ENCODE results near the gene LCN10. TPM values are rescaled to one million over a fixed set of nuclear protein-coding genes. Genes with fewer than 3 reads are reported as not detected.

Gene LCN10
- total RNA-seq, 2 experiments from 2014 or later: not detected

GRCh38 chr9:136695435-136695895 lies 47.3 kb downstream of the LCN10 start:
- H2AFZ ChIP-seq (ENCODE audit: low read length): no peak overlapping the region
- TF ChIP-seq EZH2phosphoT487 (IDR thresholded peaks at IDR 0.05; ENCODE audit: borderline replicate concordance, low read depth, low read length): no peak
- TF ChIP-seq, protein P1, sequence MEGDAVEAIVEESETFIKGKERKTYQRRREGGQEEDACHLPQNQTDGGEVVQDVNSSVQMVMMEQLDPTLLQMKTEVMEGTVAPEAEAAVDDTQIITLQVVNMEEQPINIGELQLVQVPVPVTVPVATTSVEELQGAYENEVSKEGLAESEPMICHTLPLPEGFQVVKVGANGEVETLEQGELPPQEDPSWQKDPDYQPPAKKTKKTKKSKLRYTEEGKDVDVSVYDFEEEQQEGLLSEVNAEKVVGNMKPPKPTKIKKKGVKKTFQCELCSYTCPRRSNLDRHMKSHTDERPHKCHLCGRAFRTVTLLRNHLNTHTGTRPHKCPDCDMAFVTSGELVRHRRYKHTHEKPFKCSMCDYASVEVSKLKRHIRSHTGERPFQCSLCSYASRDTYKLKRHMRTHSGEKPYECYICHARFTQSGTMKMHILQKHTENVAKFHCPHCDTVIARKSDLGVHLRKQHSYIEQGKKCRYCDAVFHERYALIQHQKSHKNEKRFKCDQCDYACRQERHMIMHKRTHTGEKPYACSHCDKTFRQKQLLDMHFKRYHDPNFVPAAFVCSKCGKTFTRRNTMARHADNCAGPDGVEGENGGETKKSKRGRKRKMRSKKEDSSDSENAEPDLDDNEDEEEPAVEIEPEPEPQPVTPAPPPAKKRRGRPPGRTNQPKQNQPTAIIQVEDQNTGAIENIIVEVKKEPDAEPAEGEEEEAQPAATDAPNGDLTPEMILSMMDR (conservative IDR thresholded peaks at IDR 0.05; ENCODE audit: low read length): no peak
- no peaks in the 10 kb centered on the region for H3K79me2 ChIP-seq (ENCODE audit: insufficient read depth, low read depth, low read length)
- no peaks in the 10 kb centered on the region for H3K36me3 ChIP-seq (ENCODE audit: insufficient read depth, low read length)
- H3K27ac ChIP-seq (ENCODE audit: low read depth, low read length, poor library complexity, severe bottlenecking): no peak overlapping the region
- ChIA-PET CTCF (ENCODE audit: unreplicated experiment) (no interaction called here), POLR2A (no interaction called here)
- no peak overlapping the region for H3K4me2 ChIP-seq (ENCODE audit: low read length)
- intact Hi-C loops (cut with micrococcal nuclease; ENCODE audit: unreplicated experiment): no loop called here
- H3K4me1 ChIP-seq (ENCODE audit: insufficient read depth, low read length, poor library complexity, severe bottlenecking): no peaks in the 10 kb centered on the region
- H3K9me2 ChIP-seq (ENCODE audit: insufficient read depth, low read length): no peaks in the 10 kb centered on the region
- no peak for DNase-seq (ENCODE audit: low spot score)
- no peaks in the 10 kb centered on the region for H3K9me3 ChIP-seq (ENCODE audit: low read length)
- BruUV-seq (replicated peaks): no TSS peak
- no peaks in the 10 kb centered on the region for H4K20me1 ChIP-seq (ENCODE audit: insufficient read depth, low read length)
- no peak overlapping the region for H3K4me3 ChIP-seq (ENCODE audit: low read depth, low read length, poor library complexity, severe bottlenecking)

GRCh38 chr9:136694872-136695247 lies 47.9 kb downstream of the LCN10 start:
- Histone ChIP-seq H4K20me1 (ENCODE audit: insufficient read depth, low read length) (no peaks in the 10 kb centered on the region), H2AFZ (ENCODE audit: low read length) (no peak overlapping the region), H3K27ac (ENCODE audit: low read depth, low read length, poor library complexity, severe bottlenecking) (no peak overlapping the region), H3K4me3 (ENCODE audit: low read depth, low read length, poor library complexity, severe bottlenecking) (no peak overlapping the region), H3K4me2 (ENCODE audit: low read length) (no peak overlapping the region), H3K4me1 (ENCODE audit: insufficient read depth, low read length, poor library complexity, severe bottlenecking) (no peaks in the 10 kb centered on the region), H3K9me2 (ENCODE audit: insufficient read depth, low read length) (no peaks in the 10 kb centered on the region), H3K79me2 (ENCODE audit: insufficient read depth, low read depth, low read length) (no peaks in the 10 kb centered on the region), H3K36me3 (ENCODE audit: insufficient read depth, low read length) (no peaks in the 10 kb centered on the region), H3K9me3 (ENCODE audit: low read length) (no peaks in the 10 kb centered on the region)
- intact Hi-C loops (cut with micrococcal nuclease; ENCODE audit: unreplicated experiment): no loop called here
- ChIA-PET CTCF (ENCODE audit: unreplicated experiment) (no interaction called here), POLR2A (no interaction called here)
- no peak for DNase-seq (ENCODE audit: low spot score)
- BruUV-seq (replicated peaks): no TSS peak
- no peak for TF ChIP-seq EZH2phosphoT487 (IDR thresholded peaks at IDR 0.05; ENCODE audit: borderline replicate concordance, low read depth, low read length)
- TF ChIP-seq, protein P1 (conservative IDR thresholded peaks at IDR 0.05; ENCODE audit: low read length): no peak

GRCh38 chr9:136694163-136694871 lies 48.4 kb downstream of the LCN10 start:
- Histone ChIP-seq H3K4me2 (ENCODE audit: low read length) (no peak overlapping the region), H2AFZ (ENCODE audit: low read length) (no peak overlapping the region), H3K27ac (ENCODE audit: low read depth, low read length, poor library complexity, severe bottlenecking) (no peak overlapping the region), H3K4me3 (ENCODE audit: low read depth, low read length, poor library complexity, severe bottlenecking) (no peak overlapping the region), H3K36me3 (ENCODE audit: insufficient read depth, low read length) (no peaks in the 10 kb centered on the region), H3K9me2 (ENCODE audit: insufficient read depth, low read length) (no peaks in the 10 kb centered on the region), H4K20me1 (ENCODE audit: insufficient read depth, low read length) (no peaks in the 10 kb centered on the region), H3K4me1 (ENCODE audit: insufficient read depth, low read length, poor library complexity, severe bottlenecking) (no peaks in the 10 kb centered on the region), H3K9me3 (ENCODE audit: low read length) (no peaks in the 10 kb centered on the region), H3K79me2 (ENCODE audit: insufficient read depth, low read depth, low read length) (no peaks in the 10 kb centered on the region)
- TF ChIP-seq, protein P1 (conservative IDR thresholded peaks at IDR 0.05; ENCODE audit: low read length): peak; percentile 63
- TF ChIP-seq EZH2phosphoT487 (IDR thresholded peaks at IDR 0.05; ENCODE audit: borderline replicate concordance, low read depth, low read length): no peak
- intact Hi-C loops (cut with micrococcal nuclease; ENCODE audit: unreplicated experiment): no loop called here
- POLR2A ChIA-PET: no interaction called here
- CTCF ChIA-PET (ENCODE audit: unreplicated experiment): no interaction called here
- no TSS peak for BruUV-seq (replicated peaks)
- DNase-seq (ENCODE audit: low spot score): no peak
